ENCODE results near the gene WRAP53.

- no peak for TF ChIP-seq CTCF (conservative IDR thresholded peaks at IDR 0.05; ENCODE audit: low read depth, low read length)
- no peak for TF ChIP-seq EZH2 (IDR thresholded peaks at IDR 0.05; ENCODE audit: low read length, unreplicated experiment)
Observed at GRCh38 chr17:7712111-7712771, 24.0 kb downstream of the WRAP53 start.

Measured in PC-3 (cell line).